Liver (tissue), 9 donors: ENCODE measurements around the gene NASP. TPM values are rescaled to one million over a fixed set of nuclear protein-coding genes. Genes with fewer than 3 reads are reported as not detected.

Experiments
- DNase-seq: peaks from one replicate; pipeline ENCODE4 v3.0.0-alpha.2; 2017; ENCODE audit warnings: low spot score
- H3K27ac ChIP-seq, 2 donors: one replicate each; pipeline ENCODE4 v1.7.0; 2013; ENCODE audit warnings: inconsistent platforms in 2 of 2, low read length in 2 of 2, control low read depth in 1 of 2, low read depth in 1 of 2, mild to moderate bottlenecking in 1 of 2
- H3K27me3 ChIP-seq, 4 donors: one replicate each; pipeline versions ENCODE4 v1.6.1 to v1.7.0; 2013; ENCODE audit warnings: low read length in 3 of 4, inconsistent platforms in 1 of 4, mild to moderate bottlenecking in 1 of 4, moderate library complexity in 1 of 4; ENCODE audit not compliant: control insufficient read depth in 4 of 4, insufficient read depth in 4 of 4
- H3K36me3 ChIP-seq, 4 donors: one replicate each; pipeline versions ENCODE4 v1.6.1 to v1.7.0; 2013; ENCODE audit warnings: low read length in 3 of 4, mild to moderate bottlenecking in 3 of 4, low read depth in 1 of 4, moderate library complexity in 1 of 4; ENCODE audit not compliant: control insufficient read depth in 4 of 4, insufficient read depth in 3 of 4
- H3K4me1 ChIP-seq, 4 donors: one replicate each; pipeline versions ENCODE4 v1.6.1 to v1.7.0; 2013; ENCODE audit warnings: low read length in 3 of 4, mild to moderate bottlenecking in 3 of 4, moderate library complexity in 1 of 4; ENCODE audit not compliant: control insufficient read depth in 4 of 4, insufficient read depth in 4 of 4
- H3K4me3 ChIP-seq, 3 donors: one replicate each; pipeline versions ENCODE4 v1.6.1 to v1.7.0; 2013; ENCODE audit warnings: low read length in 3 of 3, control low read depth in 1 of 3, low read depth in 1 of 3, mild to moderate bottlenecking in 1 of 3
- H3K9ac ChIP-seq, 2 donors: one replicate each; pipeline ENCODE4 v1.7.0; 2013; ENCODE audit warnings: low read length in 2 of 2, mild to moderate bottlenecking in 2 of 2, moderate library complexity in 2 of 2, control low read depth in 1 of 2, low read depth in 1 of 2
- H3K9me3 ChIP-seq, 4 donors: one replicate each; pipeline versions ENCODE4 v1.6.1 to v1.7.0; 2013; ENCODE audit warnings: low read length in 3 of 4; ENCODE audit not compliant: control insufficient read depth in 4 of 4
- EGR1 ChIP-seq, 2 donors: IDR thresholded peaks; 2 replicates each; pipeline ENCODE4 v1.6.1; 2016 to 2018; ENCODE audit warnings: antibody characterized with exemption in 2 of 2, low read depth in 2 of 2
- FOXA1 ChIP-seq: IDR thresholded peaks from 2 replicates; pipeline ENCODE4 v1.6.1; 2016; ENCODE audit warnings: antibody characterized with exemption
- GABPA ChIP-seq, 2 donors: IDR thresholded peaks in 1 of 2; conservative IDR thresholded peaks in 1 of 2; 2 replicates each; pipeline ENCODE4 v1.6.1; 2016; ENCODE audit warnings: antibody characterized with exemption in 2 of 2, mild to moderate bottlenecking in 1 of 2, moderate library complexity in 1 of 2
- HNF4A ChIP-seq, 2 donors: conservative IDR thresholded peaks; 2 replicates each; pipeline ENCODE4 v1.6.1; 2016; ENCODE audit warnings: antibody characterized with exemption in 2 of 2, mild to moderate bottlenecking in 2 of 2
- HNF4G ChIP-seq: IDR thresholded peaks from 2 replicates; pipeline ENCODE4 v1.6.1; 2016; ENCODE audit warnings: antibody characterized with exemption
- JUND ChIP-seq, 2 donors: IDR thresholded peaks; 2 replicates each; pipeline ENCODE4 v1.6.1; 2016; ENCODE audit warnings: antibody characterized with exemption in 2 of 2
- NR2F2 ChIP-seq: IDR thresholded peaks from 2 replicates; pipeline ENCODE4 v1.6.1; 2016; ENCODE audit warnings: antibody characterized with exemption
- RAD21 ChIP-seq, 2 donors: IDR thresholded peaks; 2 replicates each; pipeline ENCODE4 v1.6.1; 2016; ENCODE audit warnings: antibody characterized with exemption in 2 of 2, mild to moderate bottlenecking in 2 of 2
- RXRA ChIP-seq, 2 donors: IDR thresholded peaks; 2 replicates each; pipeline ENCODE4 v1.6.1; 2017 to 2018; ENCODE audit warnings: antibody characterized with exemption in 2 of 2, mild to moderate bottlenecking in 1 of 2
- TAF1 ChIP-seq: conservative IDR thresholded peaks from 2 replicates; pipeline ENCODE4 v1.6.1; 2016; ENCODE audit warnings: antibody characterized with exemption, mild to moderate bottlenecking
- YY1 ChIP-seq: IDR thresholded peaks from 2 replicates; pipeline ENCODE4 v1.6.1; 2016; ENCODE audit warnings: antibody characterized with exemption, mild to moderate bottlenecking
- WGBS: extraction: QIAGEN DNeasy Blood & Tissue Kit; methylation state at CpG from one replicate; pipeline ENCODE4 v1.1.7; 2013; 5-methylcytosine and 5-hydroxymethylcytosine counted together
- polyA plus RNA-seq, 2 donors: library from polyadenylated mRNA; stranded (reverse) in 1 of 2; unstranded in 1 of 2; fragments of 200-250 nt in 1 of 2; fragments of >200 nt in 1 of 2; fragmentation: Nextera tagmentation in 1 of 2; extraction: Ambion mirVana in 1 of 2; gene quantifications; one replicate each; pipeline versions ENCODE4 v1.2.1 to v1.2.3, GENCODE V29; 2013 to 2015
- total RNA-seq, 2 donors: library from RNA; depleted of rRNA; stranded (reverse); fragments of >200 nt; gene quantifications; one replicate each; pipeline ENCODE4 v1.2.3, GENCODE V29; 2014
- TF ChIP-seq, protein P1 (sequence below): IDR thresholded peaks from 2 replicates; pipeline ENCODE4 v1.6.1; 2016; ENCODE audit warnings: antibody characterized with exemption
- TF ChIP-seq, protein P2 (sequence below): IDR thresholded peaks from 2 replicates; pipeline ENCODE4 v1.6.1; 2016; ENCODE audit warnings: antibody characterized with exemption, mild to moderate bottlenecking
- TF ChIP-seq, protein P3 (sequence below): IDR thresholded peaks from 2 replicates; pipeline ENCODE4 v1.6.1; 2016; ENCODE audit warnings: antibody characterized with exemption
- TF ChIP-seq, protein P4 (sequence below): IDR thresholded peaks from 2 replicates; pipeline ENCODE4 v1.6.1; 2016; ENCODE audit warnings: antibody characterized with exemption
- TF ChIP-seq, protein P5 (sequence below): fragments of 150-350 bp; IDR thresholded peaks from 2 replicates; pipeline ENCODE4 v1.5.1; 2017; ENCODE audit warnings: improper control_type of control experiment, low read depth, low read length; ENCODE audit not compliant: missing input control
- donor health status: healthy.
- donor health status: healthy.
- donor health status: healthy.
- donor health status: healthy.
- donor health status: healthy.

NASP gene
- total and polyA plus RNA-seq, 4 donors = 24.9 to 74.9 (median 39.7) TPM

DNA sequence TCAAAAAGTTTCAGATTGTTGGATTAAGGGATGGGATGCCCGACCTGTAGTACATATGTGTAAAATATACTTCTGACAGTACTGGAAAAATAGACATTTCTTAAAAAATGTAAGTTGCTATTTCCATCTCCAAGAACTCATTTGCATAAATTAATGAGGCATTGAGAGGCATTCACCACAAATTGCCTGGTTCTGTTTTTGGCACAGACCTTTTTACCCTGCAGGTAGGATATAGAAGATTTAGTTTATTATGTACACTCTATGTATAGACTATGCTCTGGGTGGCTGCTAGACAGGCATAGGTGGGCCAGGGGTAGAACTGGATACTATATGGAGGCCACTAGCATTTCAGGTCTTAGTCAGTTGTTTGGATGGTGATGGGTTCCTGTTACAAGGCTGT lies 32.0 kb downstream of the NASP start:
- H3K9ac ChIP-seq = no peak overlapping the region
- peaks cover 6 to 45% (median 30%) of the 10 kb centered on the region in 4 donors for H3K36me3 ChIP-seq
- no peak for TF ChIP-seq RXRA (IDR thresholded peaks at IDR 0.05)
- TF ChIP-seq, protein P1, sequence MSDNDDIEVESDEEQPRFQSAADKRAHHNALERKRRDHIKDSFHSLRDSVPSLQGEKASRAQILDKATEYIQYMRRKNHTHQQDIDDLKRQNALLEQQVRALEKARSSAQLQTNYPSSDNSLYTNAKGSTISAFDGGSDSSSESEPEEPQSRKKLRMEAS = no peak
- TF ChIP-seq YY1 = no peak
- no peak for TF ChIP-seq HNF4G
- no peak for TF ChIP-seq NR2F2
- TF ChIP-seq, protein P2, sequence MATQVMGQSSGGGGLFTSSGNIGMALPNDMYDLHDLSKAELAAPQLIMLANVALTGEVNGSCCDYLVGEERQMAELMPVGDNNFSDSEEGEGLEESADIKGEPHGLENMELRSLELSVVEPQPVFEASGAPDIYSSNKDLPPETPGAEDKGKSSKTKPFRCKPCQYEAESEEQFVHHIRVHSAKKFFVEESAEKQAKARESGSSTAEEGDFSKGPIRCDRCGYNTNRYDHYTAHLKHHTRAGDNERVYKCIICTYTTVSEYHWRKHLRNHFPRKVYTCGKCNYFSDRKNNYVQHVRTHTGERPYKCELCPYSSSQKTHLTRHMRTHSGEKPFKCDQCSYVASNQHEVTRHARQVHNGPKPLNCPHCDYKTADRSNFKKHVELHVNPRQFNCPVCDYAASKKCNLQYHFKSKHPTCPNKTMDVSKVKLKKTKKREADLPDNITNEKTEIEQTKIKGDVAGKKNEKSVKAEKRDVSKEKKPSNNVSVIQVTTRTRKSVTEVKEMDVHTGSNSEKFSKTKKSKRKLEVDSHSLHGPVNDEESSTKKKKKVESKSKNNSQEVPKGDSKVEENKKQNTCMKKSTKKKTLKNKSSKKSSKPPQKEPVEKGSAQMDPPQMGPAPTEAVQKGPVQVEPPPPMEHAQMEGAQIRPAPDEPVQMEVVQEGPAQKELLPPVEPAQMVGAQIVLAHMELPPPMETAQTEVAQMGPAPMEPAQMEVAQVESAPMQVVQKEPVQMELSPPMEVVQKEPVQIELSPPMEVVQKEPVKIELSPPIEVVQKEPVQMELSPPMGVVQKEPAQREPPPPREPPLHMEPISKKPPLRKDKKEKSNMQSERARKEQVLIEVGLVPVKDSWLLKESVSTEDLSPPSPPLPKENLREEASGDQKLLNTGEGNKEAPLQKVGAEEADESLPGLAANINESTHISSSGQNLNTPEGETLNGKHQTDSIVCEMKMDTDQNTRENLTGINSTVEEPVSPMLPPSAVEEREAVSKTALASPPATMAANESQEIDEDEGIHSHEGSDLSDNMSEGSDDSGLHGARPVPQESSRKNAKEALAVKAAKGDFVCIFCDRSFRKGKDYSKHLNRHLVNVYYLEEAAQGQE = no peak
- TF ChIP-seq JUND (IDR thresholded peaks at IDR 0.05) = no peak
- no peak for TF ChIP-seq EGR1 (IDR thresholded peaks at IDR 0.05; ENCODE audit: low read depth in 2 of 2)
- no peak for TF ChIP-seq HNF4A (conservative IDR thresholded peaks at IDR 0.05)
- TF ChIP-seq TAF1 = no peak
- no peak for TF ChIP-seq RAD21 (IDR thresholded peaks at IDR 0.05)
- WGBS = 93% methylated on average over 1 of the region's 1 CpG
- no peaks in the 10 kb centered on the region for H3K9me3 ChIP-seq
- H3K4me1 ChIP-seq = no peaks in the 10 kb centered on the region
- H3K27me3 ChIP-seq = no peaks in the 10 kb centered on the region
- DNase-seq = no peak
- no peak overlapping the region for H3K4me3 ChIP-seq
- H3K27ac ChIP-seq = no peak overlapping the region

DNA sequence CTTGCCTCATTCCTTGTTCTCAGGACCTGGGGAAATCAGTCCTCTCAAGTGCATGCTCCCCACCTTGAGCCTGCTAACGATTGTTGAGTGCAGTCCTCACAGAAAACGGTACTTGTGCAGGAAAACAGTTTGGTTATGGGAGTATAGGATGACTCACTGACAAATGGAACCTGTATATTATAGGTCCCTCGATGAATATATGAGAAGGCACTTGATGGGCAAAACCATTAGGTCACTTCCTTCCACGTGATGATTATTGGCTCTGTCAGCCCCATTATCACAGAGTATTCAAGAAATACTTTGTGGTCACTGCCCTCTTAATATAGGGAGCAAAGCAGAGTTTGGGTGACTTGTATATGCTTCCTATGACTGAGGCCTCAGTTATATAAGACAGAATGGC lies 33.8 kb downstream of the NASP start:
- no peak overlapping the region for H3K4me3 ChIP-seq
- WGBS = 74% methylated on average over 4 of the region's 4 CpGs
- no peak for TF ChIP-seq JUND (IDR thresholded peaks at IDR 0.05)
- no peak for TF ChIP-seq GABPA (IDR thresholded peaks at IDR 0.05 in 1 of 2, conservative IDR thresholded peaks at IDR 0.05 in 1 of 2)
- TF ChIP-seq NR2F2 = no peak
- no peak for TF ChIP-seq FOXA1
- TF ChIP-seq YY1 = no peak
- TF ChIP-seq, protein P3, sequence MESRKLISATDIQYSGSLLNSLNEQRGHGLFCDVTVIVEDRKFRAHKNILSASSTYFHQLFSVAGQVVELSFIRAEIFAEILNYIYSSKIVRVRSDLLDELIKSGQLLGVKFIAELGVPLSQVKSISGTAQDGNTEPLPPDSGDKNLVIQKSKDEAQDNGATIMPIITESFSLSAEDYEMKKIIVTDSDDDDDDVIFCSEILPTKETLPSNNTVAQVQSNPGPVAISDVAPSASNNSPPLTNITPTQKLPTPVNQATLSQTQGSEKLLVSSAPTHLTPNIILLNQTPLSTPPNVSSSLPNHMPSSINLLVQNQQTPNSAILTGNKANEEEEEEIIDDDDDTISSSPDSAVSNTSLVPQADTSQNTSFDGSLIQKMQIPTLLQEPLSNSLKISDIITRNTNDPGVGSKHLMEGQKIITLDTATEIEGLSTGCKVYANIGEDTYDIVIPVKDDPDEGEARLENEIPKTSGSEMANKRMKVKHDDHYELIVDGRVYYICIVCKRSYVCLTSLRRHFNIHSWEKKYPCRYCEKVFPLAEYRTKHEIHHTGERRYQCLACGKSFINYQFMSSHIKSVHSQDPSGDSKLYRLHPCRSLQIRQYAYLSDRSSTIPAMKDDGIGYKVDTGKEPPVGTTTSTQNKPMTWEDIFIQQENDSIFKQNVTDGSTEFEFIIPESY = no peak
- TF ChIP-seq, protein P2 = no peak
- TF ChIP-seq, protein P1 = no peak
- TF ChIP-seq, protein P4, sequence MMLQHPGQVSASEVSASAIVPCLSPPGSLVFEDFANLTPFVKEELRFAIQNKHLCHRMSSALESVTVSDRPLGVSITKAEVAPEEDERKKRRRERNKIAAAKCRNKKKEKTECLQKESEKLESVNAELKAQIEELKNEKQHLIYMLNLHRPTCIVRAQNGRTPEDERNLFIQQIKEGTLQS = no peak
- TF ChIP-seq RXRA (IDR thresholded peaks at IDR 0.05) = no peak
- TF ChIP-seq, protein P5, sequence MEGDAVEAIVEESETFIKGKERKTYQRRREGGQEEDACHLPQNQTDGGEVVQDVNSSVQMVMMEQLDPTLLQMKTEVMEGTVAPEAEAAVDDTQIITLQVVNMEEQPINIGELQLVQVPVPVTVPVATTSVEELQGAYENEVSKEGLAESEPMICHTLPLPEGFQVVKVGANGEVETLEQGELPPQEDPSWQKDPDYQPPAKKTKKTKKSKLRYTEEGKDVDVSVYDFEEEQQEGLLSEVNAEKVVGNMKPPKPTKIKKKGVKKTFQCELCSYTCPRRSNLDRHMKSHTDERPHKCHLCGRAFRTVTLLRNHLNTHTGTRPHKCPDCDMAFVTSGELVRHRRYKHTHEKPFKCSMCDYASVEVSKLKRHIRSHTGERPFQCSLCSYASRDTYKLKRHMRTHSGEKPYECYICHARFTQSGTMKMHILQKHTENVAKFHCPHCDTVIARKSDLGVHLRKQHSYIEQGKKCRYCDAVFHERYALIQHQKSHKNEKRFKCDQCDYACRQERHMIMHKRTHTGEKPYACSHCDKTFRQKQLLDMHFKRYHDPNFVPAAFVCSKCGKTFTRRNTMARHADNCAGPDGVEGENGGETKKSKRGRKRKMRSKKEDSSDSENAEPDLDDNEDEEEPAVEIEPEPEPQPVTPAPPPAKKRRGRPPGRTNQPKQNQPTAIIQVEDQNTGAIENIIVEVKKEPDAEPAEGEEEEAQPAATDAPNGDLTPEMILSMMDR = no peak
- no peak for TF ChIP-seq HNF4A (conservative IDR thresholded peaks at IDR 0.05)
- TF ChIP-seq TAF1 = no peak
- DNase-seq = no peak
- H3K27me3 ChIP-seq = no peaks in the 10 kb centered on the region
- H3K9ac ChIP-seq = no peak overlapping the region
- H3K36me3 ChIP-seq = peaks cover 5 to 45% (median 30%) of the 10 kb centered on the region in 4 donors
- peaks cover 0 to 4% (median under 1%) of the 10 kb centered on the region in 4 donors for H3K4me1 ChIP-seq
- no peaks in the 10 kb centered on the region for H3K9me3 ChIP-seq
- H3K27ac ChIP-seq = no peak overlapping the region
